Measurements from ENCODE around the gene BLOC1S5. TPM values are rescaled to one million over a fixed set of nuclear protein-coding genes. Genes with fewer than 3 reads are reported as not detected.
"Not testable (repeated sequence)": the region's sequence is repeated elsewhere in the genome, so short reads cannot be mapped to it uniquely, and the experiment has no call there.

BLOC1S5 gene
- total and polyA plus RNA-seq, 2 donors (not counting 3 experiments of a cell fraction or from before 2014, with no cell fraction given): 3.9 to 19.1 TPM

DNA sequence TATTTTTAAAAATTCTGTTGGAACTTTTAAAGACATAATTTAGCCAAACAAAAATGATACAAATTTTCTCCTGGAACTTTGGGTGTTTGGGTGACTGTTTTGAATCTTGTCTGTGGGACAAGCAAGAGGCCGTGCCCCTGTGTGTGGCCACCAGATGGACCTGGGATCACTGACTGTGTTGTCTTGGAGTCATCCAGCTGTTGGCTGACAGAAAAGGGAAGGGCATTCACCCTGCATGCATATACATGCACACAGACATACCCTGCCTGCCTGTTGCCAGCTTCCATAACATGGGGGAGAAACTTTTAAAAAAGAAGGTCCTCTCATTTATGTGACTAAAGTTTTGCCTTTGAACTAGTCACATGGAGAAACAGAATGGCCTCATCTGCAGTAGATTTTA, 72.7 kb downstream of the BLOC1S5 start:
- H3K27ac ChIP-seq (ENCODE audit: insufficient read depth, low read depth, low read length): peak overlapping the region; percentile 99
- dilution Hi-C loops (cut with MboI; ENCODE audit: extremely low pct_ligation_motif_present, low sequenced_read_pairs): no loop called here

GRCh38 chr6:7986219-7986618, 78.0 kb downstream of the BLOC1S5 start:
- DNase-seq (ENCODE audit: low read depth, low spot score) (no peak), FAIRE-seq (no peak)
- Histone ChIP-seq H3K9me3 (replicated peaks; ENCODE audit: control insufficient read depth, insufficient read depth, low read length) (no peaks in the 10 kb centered on the region), H3K4me1 (ENCODE audit: control insufficient read depth, extremely low read depth, insufficient read depth, low read length) (peaks cover 11% of the 10 kb centered on the region), H3K4me3 (replicated peaks in 1 of 3; ENCODE audit: insufficient read depth in 1 of 3, low read depth in 1 of 3, low read length in 3 of 3) (no peak overlapping the region), H2AFZ (ENCODE audit: low read depth, low read length) (no peak overlapping the region), H3K79me2 (ENCODE audit: control insufficient read depth, insufficient read depth, low read length) (no peaks in the 10 kb centered on the region), H3K27ac (ENCODE audit: insufficient read depth, low read depth, low read length) (no peak overlapping the region), H3K27me3 (ENCODE audit: control insufficient read depth in 2 of 2, insufficient read depth in 2 of 2, low read length in 2 of 2) (no peaks in the 10 kb centered on the region), H3K9ac (replicated peaks; ENCODE audit: extremely low read depth, insufficient read depth, low read length) (no peak overlapping the region), H3K9me1 (replicated peaks; ENCODE audit: control insufficient read depth, extremely low read depth, insufficient read depth, low read length) (no peaks in the 10 kb centered on the region), H4K20me1 (replicated peaks; ENCODE audit: control insufficient read depth, extremely low read depth, insufficient read depth, low read length) (no peaks in the 10 kb centered on the region), H3K4me2 (ENCODE audit: insufficient read depth, low read length) (no peak overlapping the region), H3K36me3 (ENCODE audit: control insufficient read depth in 2 of 2, extremely low read depth in 1 of 2, insufficient read depth in 2 of 2, low read length in 2 of 2) (no peaks in the 10 kb centered on the region)
- no TSS peak for BruUV-seq (replicated peaks)
- intact Hi-C loops (cut with micrococcal nuclease): no loop called here
- ChIA-PET CTCF (no interaction called here), POLR2A (no interaction called here)
- TF ChIP-seq MAX (IDR thresholded peaks at IDR 0.05; ENCODE audit: insufficient read depth, insufficient read length): no peak
- TF ChIP-seq POLR2A (IDR thresholded peaks at IDR 0.05; ENCODE audit: low read depth, low read length): no peak
- no peak for TF ChIP-seq POLR2AphosphoS5 (IDR thresholded peaks at IDR 0.05; ENCODE audit: insufficient read depth, low read depth, low read length)
- no peak for TF ChIP-seq FOS (IDR thresholded peaks at IDR 0.05; ENCODE audit: borderline replicate concordance, insufficient read depth, low read length)
- dilution Hi-C loops (cut with MboI; ENCODE audit: extremely low pct_ligation_motif_present, low sequenced_read_pairs): no loop called here

More for the DNA sequence above, 72.7 kb downstream of the BLOC1S5 start:
- Histone ChIP-seq H3K4me3 (replicated peaks in 1 of 3; ENCODE audit: insufficient read depth in 1 of 3, low read depth in 1 of 3, low read length in 3 of 3) (no peak overlapping the region), H2AFZ (ENCODE audit: low read depth, low read length) (no peak overlapping the region), H3K27me3 (ENCODE audit: control insufficient read depth in 2 of 2, insufficient read depth in 2 of 2, low read length in 2 of 2) (no peaks in the 10 kb centered on the region), H3K9me1 (replicated peaks; ENCODE audit: control insufficient read depth, extremely low read depth, insufficient read depth, low read length) (no peaks in the 10 kb centered on the region), H3K9me3 (replicated peaks; ENCODE audit: control insufficient read depth, insufficient read depth, low read length) (no peaks in the 10 kb centered on the region), H3K36me3 (ENCODE audit: control insufficient read depth in 2 of 2, extremely low read depth in 1 of 2, insufficient read depth in 2 of 2, low read length in 2 of 2) (no peaks in the 10 kb centered on the region), H3K9ac (replicated peaks; ENCODE audit: extremely low read depth, insufficient read depth, low read length) (peak overlapping the region; percentile 93), H4K20me1 (replicated peaks; ENCODE audit: control insufficient read depth, extremely low read depth, insufficient read depth, low read length) (no peaks in the 10 kb centered on the region), H3K4me1 (ENCODE audit: control insufficient read depth, extremely low read depth, insufficient read depth, low read length) (peaks cover 43% of the 10 kb centered on the region), H3K4me2 (ENCODE audit: insufficient read depth, low read length) (peak overlapping the region; percentile 82), H3K79me2 (ENCODE audit: control insufficient read depth, insufficient read depth, low read length) (no peaks in the 10 kb centered on the region)
- TF ChIP-seq, protein P1, sequence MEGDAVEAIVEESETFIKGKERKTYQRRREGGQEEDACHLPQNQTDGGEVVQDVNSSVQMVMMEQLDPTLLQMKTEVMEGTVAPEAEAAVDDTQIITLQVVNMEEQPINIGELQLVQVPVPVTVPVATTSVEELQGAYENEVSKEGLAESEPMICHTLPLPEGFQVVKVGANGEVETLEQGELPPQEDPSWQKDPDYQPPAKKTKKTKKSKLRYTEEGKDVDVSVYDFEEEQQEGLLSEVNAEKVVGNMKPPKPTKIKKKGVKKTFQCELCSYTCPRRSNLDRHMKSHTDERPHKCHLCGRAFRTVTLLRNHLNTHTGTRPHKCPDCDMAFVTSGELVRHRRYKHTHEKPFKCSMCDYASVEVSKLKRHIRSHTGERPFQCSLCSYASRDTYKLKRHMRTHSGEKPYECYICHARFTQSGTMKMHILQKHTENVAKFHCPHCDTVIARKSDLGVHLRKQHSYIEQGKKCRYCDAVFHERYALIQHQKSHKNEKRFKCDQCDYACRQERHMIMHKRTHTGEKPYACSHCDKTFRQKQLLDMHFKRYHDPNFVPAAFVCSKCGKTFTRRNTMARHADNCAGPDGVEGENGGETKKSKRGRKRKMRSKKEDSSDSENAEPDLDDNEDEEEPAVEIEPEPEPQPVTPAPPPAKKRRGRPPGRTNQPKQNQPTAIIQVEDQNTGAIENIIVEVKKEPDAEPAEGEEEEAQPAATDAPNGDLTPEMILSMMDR (IDR thresholded peaks at IDR 0.05; ENCODE audit: extremely low read depth in 1 of 2, insufficient read depth in 1 of 2, low read depth in 1 of 2, low read length in 2 of 2): peak in 1 of 2 donors; percentile 15
- TF ChIP-seq JUN (IDR thresholded peaks at IDR 0.05; ENCODE audit: borderline replicate concordance, insufficient read depth, insufficient read length, low read depth) (no peak), EZH2 (IDR thresholded peaks at IDR 0.05; ENCODE audit: borderline replicate concordance, low read depth, low read length, severe bottlenecking) (no peak), POLR2A (IDR thresholded peaks at IDR 0.05; ENCODE audit: low read depth, low read length) (no peak), GATA2 (IDR thresholded peaks at IDR 0.05; ENCODE audit: insufficient read depth, insufficient read length, low read depth, low read length) (no peak)
- DNase-seq (ENCODE audit: low read depth, low spot score) (no peak), FAIRE-seq (no peak)
- intact Hi-C loops (cut with micrococcal nuclease): loop anchor here (5.0 kb wide), 1 partner anchor 66 kb away; no protein-coding TSS in a partner anchor
- CTCF ChIA-PET: interaction anchor here (0.6 to 2.6 kb wide), 16 partner anchors 10 to 269 kb away, joined by 3 to 78 read pairs (median 18); partner anchors contain the start of genes BMP6 and TXNDC5
- POLR2A ChIA-PET: interaction anchor here (1.3 to 2.6 kb wide), 5 partner anchors 16 to 266 kb away, joined by 6 to 40 read pairs (median 17); partner anchors contain the start of gene BMP6
- BruUV-seq (replicated peaks): no TSS peak

DNA sequence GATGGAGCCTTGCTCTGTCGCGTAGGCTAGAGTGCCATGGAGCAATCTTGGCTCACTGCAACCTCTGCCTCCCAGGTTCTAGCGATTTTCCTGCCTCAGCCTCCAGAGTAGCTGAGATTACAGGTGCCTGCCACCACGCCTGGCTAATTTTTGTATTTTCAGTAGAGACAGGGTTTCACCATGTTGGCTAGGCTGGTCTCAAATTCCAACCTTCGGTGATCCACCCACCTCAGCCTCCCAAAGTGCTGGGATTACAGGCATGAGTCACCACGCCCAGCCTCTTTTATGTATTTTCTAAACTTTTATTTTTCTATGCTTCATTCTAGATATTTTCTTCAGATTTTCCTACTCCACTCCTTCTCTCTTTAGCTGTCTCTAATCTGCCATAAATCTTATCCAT, 80.2 kb downstream of the BLOC1S5 start:
- H4K20me1 ChIP-seq (replicated peaks; ENCODE audit: control insufficient read depth, extremely low read depth, insufficient read depth, low read length); H3K4me3 ChIP-seq (replicated peaks in 1 of 3; ENCODE audit: insufficient read depth in 1 of 3, low read depth in 1 of 3, low read length in 3 of 3); H3K4me2 ChIP-seq (ENCODE audit: insufficient read depth, low read length); CTCF ChIA-PET; dilution Hi-C loops (cut with MboI; ENCODE audit: extremely low pct_ligation_motif_present, low sequenced_read_pairs); H3K27ac ChIP-seq (ENCODE audit: insufficient read depth, low read depth, low read length); DNase-seq (ENCODE audit: low read depth, low spot score); FAIRE-seq; H3K4me1 ChIP-seq (ENCODE audit: control insufficient read depth, extremely low read depth, insufficient read depth, low read length); H2AFZ ChIP-seq (ENCODE audit: low read depth, low read length); H3K9me3 ChIP-seq (replicated peaks; ENCODE audit: control insufficient read depth, insufficient read depth, low read length); BruUV-seq (replicated peaks); H3K36me3 ChIP-seq (ENCODE audit: control insufficient read depth in 2 of 2, extremely low read depth in 1 of 2, insufficient read depth in 2 of 2, low read length in 2 of 2); POLR2A ChIA-PET; H3K79me2 ChIP-seq (ENCODE audit: control insufficient read depth, insufficient read depth, low read length); H3K27me3 ChIP-seq (ENCODE audit: control insufficient read depth in 2 of 2, insufficient read depth in 2 of 2, low read length in 2 of 2); intact Hi-C loops (cut with micrococcal nuclease); H3K9ac ChIP-seq (replicated peaks; ENCODE audit: extremely low read depth, insufficient read depth, low read length); H3K9me1 ChIP-seq (replicated peaks; ENCODE audit: control insufficient read depth, extremely low read depth, insufficient read depth, low read length): not testable (repeated sequence)

Measured in endothelial cell of umbilical vein (primary cell).